Neural cell (in vitro differentiated cells): ENCODE measurements around the gene CHPF2. TPM values are rescaled to one million over a fixed set of nuclear protein-coding genes. Genes with fewer than 3 reads are reported as not detected.

Experiments used
- H2AFZ ChIP-seq: fragments of 200-600, 300-800 bp; sonication (generic), shearing (Covaris generic); 2 replicates; pipeline ENCODE4 v1.6.0; 2014; ENCODE audit warnings: low read depth, mild to moderate bottlenecking, antibody characterized with exemption, low read length, moderate library complexity
- H3F3A ChIP-seq: fragments of 200-600 bp; shearing (Covaris generic); 2 replicates; pipeline ENCODE4 v1.6.1; 2016; ENCODE audit warnings: mild to moderate bottlenecking, moderate library complexity, mixed read lengths, antibody characterized with exemption, low read length; ENCODE audit not compliant: insufficient read depth, poor library complexity, severe bottlenecking
- H3K27ac ChIP-seq: fragments of 200-600, 300-800 bp; sonication (generic), shearing (Covaris generic); 2 replicates; pipeline ENCODE4 v1.5.1; 2014; ENCODE audit warnings: mild to moderate bottlenecking, low read length, moderate library complexity
- H3K27me3 ChIP-seq: fragments of 300-800, 200-600 bp; sonication (generic), shearing (Covaris generic); 2 replicates; pipeline ENCODE4 v1.6.0; 2014; ENCODE audit warnings: mild to moderate bottlenecking, low read depth, low read length, moderate library complexity; ENCODE audit not compliant: insufficient read depth
- H3K36me3 ChIP-seq: fragments of 300-800, 200-600 bp; sonication (generic), shearing (Covaris generic); 2 replicates; pipeline ENCODE4 v1.5.1; 2014; ENCODE audit warnings: mild to moderate bottlenecking, antibody characterized with exemption, low read length, moderate library complexity; ENCODE audit not compliant: insufficient read depth
- H3K4me2 ChIP-seq: fragments of 300-800, 200-600 bp; sonication (generic), shearing (Covaris generic); 2 replicates; pipeline ENCODE4 v1.6.0; 2014; ENCODE audit warnings: mild to moderate bottlenecking, low read length
- H3K4me3 ChIP-seq: fragments of 300-800, 200-600 bp; sonication (generic), shearing (Covaris generic); 2 replicates; pipeline ENCODE4 v1.5.1; 2014; ENCODE audit warnings: mild to moderate bottlenecking, low read length, moderate library complexity
- H3K79me2 ChIP-seq: fragments of 200-600 bp; shearing (Covaris generic); replicated peaks from 2 replicates; pipeline ENCODE4 v1.6.0; 2014; ENCODE audit warnings: mild to moderate bottlenecking, low read length, moderate library complexity; ENCODE audit not compliant: insufficient read depth
- H3K9ac ChIP-seq: fragments of 300-800, 200-600 bp; sonication (generic), shearing (Covaris generic); 2 replicates; pipeline ENCODE4 v1.6.1; 2016; ENCODE audit warnings: mild to moderate bottlenecking, low read length, mixed read lengths
- H3K9me2 ChIP-seq: fragments of 200-600 bp; shearing (Covaris generic); 2 replicates; pipeline ENCODE4 v1.6.1; 2016; ENCODE audit warnings: mild to moderate bottlenecking, low read length, mixed read lengths; ENCODE audit not compliant: insufficient read depth
- H3K9me3 ChIP-seq: fragments of 200-600, 300-800 bp; sonication (generic), shearing (Covaris generic); 2 replicates; pipeline ENCODE4 v1.6.1; 2016; ENCODE audit warnings: mild to moderate bottlenecking, mixed run types, low read length, moderate library complexity, mixed read lengths
- H4K20me1 ChIP-seq: fragments of 200-600 bp; shearing (Covaris generic); 2 replicates; pipeline ENCODE4 v1.6.1; 2016; ENCODE audit warnings: mild to moderate bottlenecking, mixed run types; ENCODE audit not compliant: insufficient read depth
- CTCF ChIP-seq: fragments of 450-650 bp; IDR thresholded peaks from 2 replicates; pipeline ENCODE4 v1.5.1; 2014; ENCODE audit warnings: antibody characterized with exemption, mild to moderate bottlenecking, moderate library complexity; ENCODE audit not compliant: poor library complexity, severe bottlenecking
- EP300 ChIP-seq: fragments of 450-650 bp; conservative IDR thresholded peaks from 2 replicates; pipeline ENCODE4 v1.6.1; 2014; ENCODE audit warnings: antibody characterized with exemption, mild to moderate bottlenecking, moderate library complexity; ENCODE audit not compliant: poor library complexity, severe bottlenecking
- EZH2 ChIP-seq: fragments of 200-600, 300-800 bp; shearing (Covaris generic), sonication (generic); IDR thresholded peaks from 2 replicates; pipeline ENCODE4 v1.6.1; 2014; ENCODE audit warnings: antibody characterized with exemption, low read length, borderline replicate concordance, mild to moderate bottlenecking; ENCODE audit not compliant: insufficient read depth, poor library complexity, severe bottlenecking
- MXI1 ChIP-seq: fragments of 450-650 bp; conservative IDR thresholded peaks from 2 replicates; pipeline ENCODE4 v1.6.1; 2014; ENCODE audit warnings: antibody characterized with exemption, mild to moderate bottlenecking; ENCODE audit not compliant: poor library complexity, severe bottlenecking
- POLR2AphosphoS5 ChIP-seq: IDR thresholded peaks from 2 replicates; pipeline ENCODE4 v1.6.1; 2012
- RAD21 ChIP-seq: fragments of 450-650 bp; conservative IDR thresholded peaks from 2 replicates; pipeline ENCODE4 v1.6.1; 2014; ENCODE audit warnings: antibody characterized with exemption, mild to moderate bottlenecking, moderate library complexity
- REST ChIP-seq: IDR thresholded peaks from 2 replicates; pipeline ENCODE4 v1.6.1; 2012; ENCODE audit warnings: borderline replicate concordance
- SMC3 ChIP-seq: fragments of 450-650 bp; conservative IDR thresholded peaks from 2 replicates; pipeline ENCODE4 v1.6.1; 2014; ENCODE audit warnings: antibody characterized with exemption, mild to moderate bottlenecking, moderate library complexity; ENCODE audit not compliant: poor library complexity
- TAF1 ChIP-seq: IDR thresholded peaks from 2 replicates; pipeline ENCODE4 v1.6.1; 2012; ENCODE audit warnings: low read depth
- polyA plus RNA-seq: library from polyadenylated mRNA; depleted of rRNA; stranded (reverse); fragments of >200 nt; gene quantifications from 2 replicates; pipeline ENCODE4 v1.2.3, GENCODE V29; 2014

Gene CHPF2
- polyA plus RNA-seq, 1 donor from 2014 or later: 22.5 TPM

- H3K4me3 ChIP-seq: no peak overlapping the region
- H3K27me3 ChIP-seq: no peaks in the 10 kb centered on the region
- no peak overlapping the region for H2AFZ ChIP-seq
- H3K79me2 ChIP-seq: no peaks in the 10 kb centered on the region
- no peak overlapping the region for H3K27ac ChIP-seq
- H3F3A ChIP-seq: no peaks in the 10 kb centered on the region
- no peaks in the 10 kb centered on the region for H4K20me1 ChIP-seq
- no peaks in the 10 kb centered on the region for H3K9me2 ChIP-seq
- H3K9ac ChIP-seq: no peak overlapping the region
- no peaks in the 10 kb centered on the region for H3K9me3 ChIP-seq
- no peak overlapping the region for H3K4me2 ChIP-seq
- H3K36me3 ChIP-seq: no peaks in the 10 kb centered on the region
- TF ChIP-seq RAD21 (no peak), EZH2 (no peak), TAF1 (no peak), SMC3 (no peak), CTCF (no peak), POLR2AphosphoS5 (no peak)
Measured at GRCh38 chr7:151212626-151213025, 19.7 kb upstream of the CHPF2 start.

DNA sequence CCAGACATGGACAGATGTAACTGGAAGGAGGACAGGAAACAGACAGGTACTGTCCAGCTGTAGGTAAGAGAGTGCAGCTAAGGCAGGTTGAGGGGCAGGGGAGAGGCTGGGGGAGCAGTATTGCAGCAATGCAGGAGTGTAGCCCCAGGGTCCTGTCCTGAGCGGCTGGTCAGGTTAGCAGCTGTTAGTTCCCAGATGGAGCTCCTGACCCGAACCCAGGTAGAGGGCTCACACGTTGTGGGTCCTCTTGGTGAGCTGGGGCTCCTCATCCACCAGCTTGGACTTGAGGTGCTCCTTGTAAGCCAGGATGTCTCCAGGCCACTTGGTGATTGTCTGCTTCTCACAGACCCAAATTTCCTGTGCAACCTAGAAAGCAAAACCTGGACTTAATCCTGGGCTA, 18.5 kb upstream of the CHPF2 start:
- Histone ChIP-seq H3F3A (no peaks in the 10 kb centered on the region), H3K27me3 (no peaks in the 10 kb centered on the region), H4K20me1 (no peaks in the 10 kb centered on the region), H3K9me3 (no peaks in the 10 kb centered on the region), H2AFZ (no peak overlapping the region), H3K4me3 (no peak overlapping the region), H3K9ac (no peak overlapping the region), H3K9me2 (no peaks in the 10 kb centered on the region), H3K36me3 (no peaks in the 10 kb centered on the region), H3K27ac (no peak overlapping the region), H3K4me2 (no peak overlapping the region), H3K79me2 (no peaks in the 10 kb centered on the region)
- TF ChIP-seq SMC3 (no peak), EP300 (no peak), RAD21 (no peak), EZH2 (no peak), CTCF (no peak), TAF1 (no peak), MXI1 (no peak), REST (no peak), POLR2AphosphoS5 (no peak)
